ENCODE data around the gene TTC9C. TPM values are rescaled to one million over a fixed set of nuclear protein-coding genes. Genes with fewer than 3 reads are reported as not detected.
"Not testable (repeated sequence)": the region's sequence is repeated elsewhere in the genome, so short reads cannot be mapped to it uniquely, and the experiment has no call there.

TTC9C gene
- polyA plus RNA-seq, 1 donor (not counting 4 experiments of a cell fraction or from before 2014, with no cell fraction given), result 26.1 TPM

- dilution Hi-C loops (cut with MboI; ENCODE audit: extremely low pct_ligation_motif_present, low sequenced_read_pairs), result no loop called here
- DNase-seq (ENCODE audit: low read depth, low spot score) (peak; percentile 89), FAIRE-seq (no peak)
- TF ChIP-seq CTCF (optimal IDR thresholded peaks at IDR 0.05 in 1 of 3, IDR thresholded peaks at IDR 0.05 in 1 of 3, conservative IDR thresholded peaks at IDR 0.05 in 1 of 3; ENCODE audit: extremely low read depth in 1 of 3, insufficient read depth in 2 of 3, low read length in 3 of 3) (no peak), EZH2 (IDR thresholded peaks at IDR 0.05; ENCODE audit: low read length) (no peak)
- H3K4me1 ChIP-seq (ENCODE audit: control insufficient read depth, extremely low read depth, insufficient read depth, low read length), result peaks cover 26% of the 10 kb centered on the region
- peak within 1 kb of the TSS; percentile 69 to 99 (median 80) for H3K4me3 ChIP-seq (ENCODE audit: control insufficient read depth in 2 of 3, extremely low read depth in 1 of 3, insufficient read depth in 2 of 3, low read depth in 1 of 3, low read length in 3 of 3)
- H3K79me2 ChIP-seq (ENCODE audit: control insufficient read depth, insufficient read depth, low read length), result peaks cover 74% of the 10 kb centered on the region
- peak within 1 kb of the TSS; percentile 87 for H3K27ac ChIP-seq (ENCODE audit: control insufficient read depth, insufficient read depth, low read length)
- peaks cover 4% of the 10 kb centered on the region for H4K20me1 ChIP-seq (ENCODE audit: control insufficient read depth, extremely low read depth, insufficient read depth, low read length)
- H3K9ac ChIP-seq (ENCODE audit: control insufficient read depth, extremely low read depth, insufficient read depth, low read length), result peak within 1 kb of the TSS; percentile 94
- H2AFZ ChIP-seq (ENCODE audit: control insufficient read depth, low read length), result peak within 1 kb of the TSS; percentile 98
- peaks cover 12 to 22% of the 10 kb centered on the region in 2 experiments for H3K36me3 ChIP-seq (ENCODE audit: control insufficient read depth in 2 of 2, extremely low read depth in 1 of 2, insufficient read depth in 2 of 2, low read length in 2 of 2)
- no peaks in the 10 kb centered on the region for H3K9me3 ChIP-seq (ENCODE audit: control insufficient read depth, low read depth, low read length)
- no peaks in the 10 kb centered on the region for H3K9me1 ChIP-seq (ENCODE audit: control insufficient read depth, extremely low read depth, insufficient read depth, low read length)
- no peaks in the 10 kb centered on the region for H3K27me3 ChIP-seq (ENCODE audit: control insufficient read depth, extremely low read depth, insufficient read depth, low read length)
- peak within 1 kb of the TSS; percentile 98 for H3K4me2 ChIP-seq (ENCODE audit: control insufficient read depth, extremely low read depth, insufficient read depth, low read depth, low read length)
Measured at GRCh38 chr11:62727165-62727871, 968 bp upstream of the TTC9C start, which contains the start of gene HNRNPUL2. Gene HNRNPUL2, minus strand, starts transcription at chr11:62727457. Its CDS starts 301 bp downstream, at chr11:62727156.

- H3K36me3 ChIP-seq (ENCODE audit: control insufficient read depth in 2 of 2, extremely low read depth in 1 of 2, insufficient read depth in 2 of 2, low read length in 2 of 2), result peaks cover 10 to 17% of the 10 kb centered on the region in 2 experiments
- no peak for FAIRE-seq
- TF ChIP-seq CTCF (optimal IDR thresholded peaks at IDR 0.05 in 1 of 3, IDR thresholded peaks at IDR 0.05 in 1 of 3, conservative IDR thresholded peaks at IDR 0.05 in 1 of 3; ENCODE audit: extremely low read depth in 1 of 3, insufficient read depth in 2 of 3, low read length in 3 of 3) (no peak), EZH2 (IDR thresholded peaks at IDR 0.05; ENCODE audit: low read length) (no peak)
- H3K9ac ChIP-seq (ENCODE audit: control insufficient read depth, extremely low read depth, insufficient read depth, low read length), result peak overlapping the region; percentile 94
- peak overlapping the region; percentile 76 for H3K4me2 ChIP-seq (ENCODE audit: control insufficient read depth, extremely low read depth, insufficient read depth, low read depth, low read length)
- H3K4me1 ChIP-seq (ENCODE audit: control insufficient read depth, extremely low read depth, insufficient read depth, low read length), result peaks cover 26% of the 10 kb centered on the region
- H2AFZ ChIP-seq (ENCODE audit: control insufficient read depth, low read length), result peak overlapping the region; percentile 98
- no peaks in the 10 kb centered on the region for H3K27me3 ChIP-seq (ENCODE audit: control insufficient read depth, extremely low read depth, insufficient read depth, low read length)
- dilution Hi-C loops (cut with MboI; ENCODE audit: extremely low pct_ligation_motif_present, low sequenced_read_pairs), result no loop called here
- no peaks in the 10 kb centered on the region for H3K9me1 ChIP-seq (ENCODE audit: control insufficient read depth, extremely low read depth, insufficient read depth, low read length)
- peaks cover 4% of the 10 kb centered on the region for H4K20me1 ChIP-seq (ENCODE audit: control insufficient read depth, extremely low read depth, insufficient read depth, low read length)
- DNase-seq (ENCODE audit: low read depth, low spot score), result peak; percentile 69
- peaks cover 69% of the 10 kb centered on the region for H3K79me2 ChIP-seq (ENCODE audit: control insufficient read depth, insufficient read depth, low read length)
- peak overlapping the region; percentile 87 for H3K27ac ChIP-seq (ENCODE audit: control insufficient read depth, insufficient read depth, low read length)
- no peaks in the 10 kb centered on the region for H3K9me3 ChIP-seq (ENCODE audit: control insufficient read depth, low read depth, low read length)
- peak overlapping the region; percentile 69 to 99 (median 80) for H3K4me3 ChIP-seq (ENCODE audit: control insufficient read depth in 2 of 3, extremely low read depth in 1 of 3, insufficient read depth in 2 of 3, low read depth in 1 of 3, low read length in 3 of 3)
Measured at GRCh38 chr11:62727872-62728170, 465 bp upstream of the TTC9C start.

GRCh38 chr11:62730076-62730475, 1.8 kb downstream of the TTC9C start:
- H3K36me3 ChIP-seq (ENCODE audit: control insufficient read depth in 2 of 2, extremely low read depth in 1 of 2, insufficient read depth in 2 of 2, low read length in 2 of 2); H3K27me3 ChIP-seq (ENCODE audit: control insufficient read depth, extremely low read depth, insufficient read depth, low read length); dilution Hi-C loops (cut with MboI; ENCODE audit: extremely low pct_ligation_motif_present, low sequenced_read_pairs); H2AFZ ChIP-seq (ENCODE audit: control insufficient read depth, low read length); H3K9me3 ChIP-seq (ENCODE audit: control insufficient read depth, low read depth, low read length); FAIRE-seq; H4K20me1 ChIP-seq (ENCODE audit: control insufficient read depth, extremely low read depth, insufficient read depth, low read length); H3K9me1 ChIP-seq (ENCODE audit: control insufficient read depth, extremely low read depth, insufficient read depth, low read length); DNase-seq (ENCODE audit: low read depth, low spot score): not testable (repeated sequence)
- peak overlapping the region; percentile 87 for H3K27ac ChIP-seq (ENCODE audit: control insufficient read depth, insufficient read depth, low read length)
- peak overlapping the region; percentile 76 for H3K4me2 ChIP-seq (ENCODE audit: control insufficient read depth, extremely low read depth, insufficient read depth, low read depth, low read length)
- peaks cover 55% of the 10 kb centered on the region for H3K79me2 ChIP-seq (ENCODE audit: control insufficient read depth, insufficient read depth, low read length)
- peak overlapping the region; percentile 69 to 80 (median 79) for H3K4me3 ChIP-seq (ENCODE audit: control insufficient read depth in 2 of 3, extremely low read depth in 1 of 3, insufficient read depth in 2 of 3, low read depth in 1 of 3, low read length in 3 of 3)
- H3K4me1 ChIP-seq (ENCODE audit: control insufficient read depth, extremely low read depth, insufficient read depth, low read length), result peaks cover 14% of the 10 kb centered on the region
- peak overlapping the region; percentile 94 for H3K9ac ChIP-seq (ENCODE audit: control insufficient read depth, extremely low read depth, insufficient read depth, low read length)

Data from keratinocyte (primary cell).